ENCODE data around the gene ARCN1.
"Not testable (repeated sequence)": the region's sequence is repeated elsewhere in the genome, so short reads cannot be mapped to it uniquely, and the experiment has no call there.

ARCN1 gene

DNA sequence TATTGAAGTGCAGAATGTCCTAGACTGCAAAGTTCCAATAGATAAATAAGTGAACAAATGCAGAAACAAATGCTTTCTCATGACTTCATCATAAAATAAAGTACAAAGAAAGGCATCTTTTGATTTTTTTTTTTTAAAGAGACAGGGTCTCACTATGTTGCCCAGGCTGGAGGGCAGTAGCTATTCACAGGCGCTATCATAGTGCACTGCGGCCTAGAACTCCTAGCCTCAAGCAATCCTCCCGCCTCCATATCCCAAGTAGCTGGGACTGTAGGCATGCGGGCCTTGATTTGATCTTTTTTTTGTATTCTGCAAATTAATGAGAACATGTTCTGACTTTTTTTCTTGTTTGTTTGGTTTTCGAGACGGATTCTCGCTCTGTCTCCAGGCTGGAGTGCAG is 2.4 kb downstream of the ARCN1 start:
- DNase-seq (no peak), ATAC-seq (ENCODE audit: insufficient read depth, low read depth) (no peak)
- TF ChIP-seq EZH2 (IDR thresholded peaks at IDR 0.05; ENCODE audit: borderline replicate concordance, low read depth, low read length, severe bottlenecking), result no peak
- TF ChIP-seq, protein P1, sequence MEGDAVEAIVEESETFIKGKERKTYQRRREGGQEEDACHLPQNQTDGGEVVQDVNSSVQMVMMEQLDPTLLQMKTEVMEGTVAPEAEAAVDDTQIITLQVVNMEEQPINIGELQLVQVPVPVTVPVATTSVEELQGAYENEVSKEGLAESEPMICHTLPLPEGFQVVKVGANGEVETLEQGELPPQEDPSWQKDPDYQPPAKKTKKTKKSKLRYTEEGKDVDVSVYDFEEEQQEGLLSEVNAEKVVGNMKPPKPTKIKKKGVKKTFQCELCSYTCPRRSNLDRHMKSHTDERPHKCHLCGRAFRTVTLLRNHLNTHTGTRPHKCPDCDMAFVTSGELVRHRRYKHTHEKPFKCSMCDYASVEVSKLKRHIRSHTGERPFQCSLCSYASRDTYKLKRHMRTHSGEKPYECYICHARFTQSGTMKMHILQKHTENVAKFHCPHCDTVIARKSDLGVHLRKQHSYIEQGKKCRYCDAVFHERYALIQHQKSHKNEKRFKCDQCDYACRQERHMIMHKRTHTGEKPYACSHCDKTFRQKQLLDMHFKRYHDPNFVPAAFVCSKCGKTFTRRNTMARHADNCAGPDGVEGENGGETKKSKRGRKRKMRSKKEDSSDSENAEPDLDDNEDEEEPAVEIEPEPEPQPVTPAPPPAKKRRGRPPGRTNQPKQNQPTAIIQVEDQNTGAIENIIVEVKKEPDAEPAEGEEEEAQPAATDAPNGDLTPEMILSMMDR (IDR thresholded peaks at IDR 0.05; ENCODE audit: borderline replicate concordance, extremely low read depth, low read length, poor library complexity, severe bottlenecking), result no peak
- Histone ChIP-seq H3K79me2 (ENCODE audit: insufficient read depth, low read length) (peaks cover 81% of the 10 kb centered on the region), H3K36me3 (ENCODE audit: insufficient read depth, low read length) (peaks cover 13% of the 10 kb centered on the region), H3K27ac (ENCODE audit: low read length) (no peak overlapping the region), H3K27me3 (ENCODE audit: insufficient read depth, low read length, poor library complexity) (no peaks in the 10 kb centered on the region), H3K4me3 (ENCODE audit: low read depth in 1 of 2, low read length in 2 of 2) (peak overlapping the region in 1 of 2 experiments; percentile 16; a peak in 1 of 4 replicates), H3K9ac (ENCODE audit: low read depth, low read length) (no peak overlapping the region), H3K9me3 (ENCODE audit: insufficient read depth, low read length, severe bottlenecking) (no peaks in the 10 kb centered on the region), H4K20me1 (ENCODE audit: insufficient read depth, low read length) (peaks cover 35% of the 10 kb centered on the region), H2AFZ (ENCODE audit: low read depth, low read length) (no peak overlapping the region), H3K4me1 (ENCODE audit: insufficient read depth, low read length) (peaks cover 33% of the 10 kb centered on the region), H3K4me2 (ENCODE audit: insufficient read depth, low read length) (peak overlapping the region; percentile 76; the same call in 1 of the 2 replicates)

DNA sequence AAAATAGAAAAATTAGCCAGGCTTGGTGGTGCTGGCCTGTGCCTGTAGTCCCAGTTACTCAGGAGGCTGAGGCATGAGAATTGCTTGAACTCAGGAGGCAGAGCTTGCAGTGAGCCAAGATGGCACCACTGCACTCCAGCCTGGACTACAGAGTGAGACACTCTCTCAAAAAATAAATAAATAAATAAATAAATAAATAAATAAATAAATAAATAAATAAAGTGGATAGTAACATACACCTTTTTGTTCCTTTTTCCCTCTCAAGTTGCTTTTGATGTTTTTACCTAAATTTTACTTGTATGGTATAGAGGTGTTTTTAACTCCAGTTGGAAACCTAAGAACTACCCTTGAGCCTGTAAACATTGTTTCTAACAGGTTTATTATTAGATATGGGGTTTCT is 5.8 kb downstream of the ARCN1 start:
- Histone ChIP-seq H3K36me3 (ENCODE audit: insufficient read depth, low read length) (peaks cover 33% of the 10 kb centered on the region), H3K4me1 (ENCODE audit: insufficient read depth, low read length) (peaks cover 23% of the 10 kb centered on the region), H4K20me1 (ENCODE audit: insufficient read depth, low read length) (peaks cover 50% of the 10 kb centered on the region), H3K79me2 (ENCODE audit: insufficient read depth, low read length) (peaks cover 90% of the 10 kb centered on the region)
- H3K9ac ChIP-seq (ENCODE audit: low read depth, low read length); H3K27me3 ChIP-seq (ENCODE audit: insufficient read depth, low read length, poor library complexity); H3K4me3 ChIP-seq (ENCODE audit: low read depth in 1 of 2, low read length in 2 of 2); H3K9me3 ChIP-seq (ENCODE audit: insufficient read depth, low read length, severe bottlenecking); ATAC-seq (ENCODE audit: insufficient read depth, low read depth); H2AFZ ChIP-seq (ENCODE audit: low read depth, low read length); DNase-seq; H3K4me2 ChIP-seq (ENCODE audit: insufficient read depth, low read length); H3K27ac ChIP-seq (ENCODE audit: low read length): not testable (repeated sequence)

DNA sequence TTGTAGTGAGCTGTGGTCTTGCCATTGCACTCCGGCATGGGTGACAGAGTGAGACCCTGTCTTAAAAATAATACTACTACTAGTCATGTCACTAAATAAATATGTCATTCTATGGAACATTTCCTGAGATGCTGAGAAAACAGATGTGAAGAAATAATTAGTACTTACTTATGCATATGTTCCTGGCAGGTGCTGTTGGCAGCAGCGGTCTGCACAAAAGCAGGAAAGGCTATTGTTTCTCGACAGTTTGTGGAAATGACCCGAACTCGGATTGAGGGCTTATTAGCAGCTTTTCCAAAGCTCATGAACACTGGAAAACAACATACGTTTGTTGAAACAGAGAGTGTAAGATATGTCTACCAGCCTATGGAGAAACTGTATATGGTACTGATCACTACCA is 8.8 kb downstream of the ARCN1 start:
- Histone ChIP-seq H3K27ac (ENCODE audit: low read length) (no peak overlapping the region), H3K9ac (ENCODE audit: low read depth, low read length) (no peak overlapping the region), H2AFZ (ENCODE audit: low read depth, low read length) (no peak overlapping the region), H3K4me1 (ENCODE audit: insufficient read depth, low read length) (no peaks in the 10 kb centered on the region), H3K79me2 (ENCODE audit: insufficient read depth, low read length) (peaks cover 59% of the 10 kb centered on the region), H3K27me3 (ENCODE audit: insufficient read depth, low read length, poor library complexity) (no peaks in the 10 kb centered on the region), H3K4me3 (ENCODE audit: low read depth in 1 of 2, low read length in 2 of 2) (no peak overlapping the region), H3K36me3 (ENCODE audit: insufficient read depth, low read length) (peaks cover 63% of the 10 kb centered on the region), H3K9me3 (ENCODE audit: insufficient read depth, low read length, severe bottlenecking) (no peaks in the 10 kb centered on the region), H4K20me1 (ENCODE audit: insufficient read depth, low read length) (peaks cover 39% of the 10 kb centered on the region; the same call in 1 of the 2 replicates), H3K4me2 (ENCODE audit: insufficient read depth, low read length) (no peak overlapping the region)
- ATAC-seq (ENCODE audit: insufficient read depth, low read depth), result no peak
- TF ChIP-seq, protein P1 (IDR thresholded peaks at IDR 0.05; ENCODE audit: borderline replicate concordance, extremely low read depth, low read length, poor library complexity, severe bottlenecking), result no peak
- TF ChIP-seq EZH2 (IDR thresholded peaks at IDR 0.05; ENCODE audit: borderline replicate concordance, low read depth, low read length, severe bottlenecking), result no peak
- DNase-seq, result no peak

DNA sequence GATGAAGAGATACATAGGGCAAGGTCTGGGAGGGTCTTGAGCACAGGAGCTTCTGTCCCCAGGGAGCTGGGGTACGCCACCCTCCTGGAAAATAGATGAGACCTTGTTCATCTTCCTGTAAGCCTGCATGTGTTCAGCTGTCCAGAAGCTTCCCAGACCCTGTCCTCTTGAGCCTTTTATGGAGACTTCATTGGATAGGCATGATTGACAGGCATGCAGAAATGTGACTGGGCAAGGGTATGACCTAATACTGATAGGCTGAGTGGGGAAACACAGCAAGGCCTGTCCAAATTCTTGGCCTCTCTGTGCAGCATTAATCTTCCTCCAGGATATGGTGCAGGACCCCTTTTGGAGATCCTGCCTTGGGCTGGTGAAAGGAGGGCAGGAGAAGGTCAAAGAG is 15.7 kb downstream of the ARCN1 start:
- ATAC-seq (ENCODE audit: insufficient read depth, low read depth) (no peak), DNase-seq (no peak)
- Histone ChIP-seq H2AFZ (ENCODE audit: low read depth, low read length) (no peak overlapping the region), H3K9ac (ENCODE audit: low read depth, low read length) (no peak overlapping the region), H4K20me1 (ENCODE audit: insufficient read depth, low read length) (peaks cover 5% of the 10 kb centered on the region; the same call in 1 of the 2 replicates), H3K36me3 (ENCODE audit: insufficient read depth, low read length) (peaks cover 96% of the 10 kb centered on the region), H3K4me3 (ENCODE audit: low read depth in 1 of 2, low read length in 2 of 2) (no peak overlapping the region), H3K4me2 (ENCODE audit: insufficient read depth, low read length) (no peak overlapping the region), H3K27me3 (ENCODE audit: insufficient read depth, low read length, poor library complexity) (no peaks in the 10 kb centered on the region), H3K79me2 (ENCODE audit: insufficient read depth, low read length) (no peaks in the 10 kb centered on the region; the same call in 1 of the 2 replicates), H3K9me3 (ENCODE audit: insufficient read depth, low read length, severe bottlenecking) (no peaks in the 10 kb centered on the region), H3K27ac (ENCODE audit: low read length) (no peak overlapping the region), H3K4me1 (ENCODE audit: insufficient read depth, low read length) (no peaks in the 10 kb centered on the region)
- TF ChIP-seq, protein P1 (IDR thresholded peaks at IDR 0.05; ENCODE audit: borderline replicate concordance, extremely low read depth, low read length, poor library complexity, severe bottlenecking), result no peak
- no peak for TF ChIP-seq EZH2 (IDR thresholded peaks at IDR 0.05; ENCODE audit: borderline replicate concordance, low read depth, low read length, severe bottlenecking)

Measured in DND-41 (cell line).